Liver (tissue), 3 donors: ENCODE results near the gene SOAT1.

ENCODE experiments used
- ATF3 ChIP-seq: IDR thresholded peaks from 2 replicates; pipeline ENCODE4 v1.6.1; 2016; ENCODE audit warnings: antibody characterized with exemption
- CTCF ChIP-seq: fragments of 150-350 bp; IDR thresholded peaks from 2 replicates; pipeline ENCODE4 v1.5.1; 2017; ENCODE audit warnings: improper control_type of control experiment, low read depth, low read length; ENCODE audit not compliant: missing input control
- FOXA1 ChIP-seq: IDR thresholded peaks from 2 replicates; pipeline ENCODE4 v1.6.1; 2016; ENCODE audit warnings: antibody characterized with exemption
- GABPA ChIP-seq, 2 donors: IDR thresholded peaks in 1 of 2; conservative IDR thresholded peaks in 1 of 2; 2 replicates each; pipeline ENCODE4 v1.6.1; 2016; ENCODE audit warnings: antibody characterized with exemption in 2 of 2, mild to moderate bottlenecking in 1 of 2, moderate library complexity in 1 of 2
- HNF4A ChIP-seq, 2 donors: conservative IDR thresholded peaks; 2 replicates each; pipeline ENCODE4 v1.6.1; 2016; ENCODE audit warnings: antibody characterized with exemption in 2 of 2, mild to moderate bottlenecking in 2 of 2
- JUND ChIP-seq, 2 donors: IDR thresholded peaks; 2 replicates each; pipeline ENCODE4 v1.6.1; 2016; ENCODE audit warnings: antibody characterized with exemption in 2 of 2
- MAX ChIP-seq: IDR thresholded peaks from 2 replicates; pipeline ENCODE4 v1.6.1; 2016; ENCODE audit warnings: antibody characterized with exemption
- RAD21 ChIP-seq, 2 donors: IDR thresholded peaks; 2 replicates each; pipeline ENCODE4 v1.6.1; 2016; ENCODE audit warnings: antibody characterized with exemption in 2 of 2, mild to moderate bottlenecking in 2 of 2
- REST ChIP-seq: IDR thresholded peaks from 2 replicates; pipeline ENCODE4 v1.6.1; 2016; ENCODE audit warnings: antibody characterized with exemption, mild to moderate bottlenecking
- RXRA ChIP-seq, 2 donors: IDR thresholded peaks; 2 replicates each; pipeline ENCODE4 v1.6.1; 2017 to 2018; ENCODE audit warnings: antibody characterized with exemption in 2 of 2, mild to moderate bottlenecking in 1 of 2
- SP1 ChIP-seq: IDR thresholded peaks from 2 replicates; pipeline ENCODE4 v1.6.1; 2018; ENCODE audit warnings: antibody characterized with exemption, mild to moderate bottlenecking
- TAF1 ChIP-seq: conservative IDR thresholded peaks from 2 replicates; pipeline ENCODE4 v1.6.1; 2016; ENCODE audit warnings: antibody characterized with exemption, mild to moderate bottlenecking
- YY1 ChIP-seq: IDR thresholded peaks from 2 replicates; pipeline ENCODE4 v1.6.1; 2016; ENCODE audit warnings: antibody characterized with exemption, mild to moderate bottlenecking
- ZBTB33 ChIP-seq: IDR thresholded peaks from 2 replicates; pipeline ENCODE4 v1.6.1; 2016; ENCODE audit warnings: antibody characterized with exemption
- donor health status: healthy.
- donor health status: healthy.

- TF ChIP-seq CTCF = no peak
- TF ChIP-seq JUND (IDR thresholded peaks at IDR 0.05) = no peak
- TF ChIP-seq MAX = no peak
- no peak for TF ChIP-seq REST
- no peak for TF ChIP-seq RXRA (IDR thresholded peaks at IDR 0.05)
- TF ChIP-seq SP1 = no peak
- no peak for TF ChIP-seq ATF3
- TF ChIP-seq TAF1 = no peak
- TF ChIP-seq RAD21 (IDR thresholded peaks at IDR 0.05) = no peak
- TF ChIP-seq GABPA (IDR thresholded peaks at IDR 0.05 in 1 of 2, conservative IDR thresholded peaks at IDR 0.05 in 1 of 2) = no peak
- TF ChIP-seq YY1 = no peak
- TF ChIP-seq FOXA1 = no peak
- TF ChIP-seq ZBTB33 = no peak
- TF ChIP-seq HNF4A (conservative IDR thresholded peaks at IDR 0.05) = no peak
Measured at GRCh38 chr1:179264507-179264906, 29.1 kb upstream of the SOAT1 start.
